IPS DF 19.7 (cell line): ENCODE data around the gene R3HDM4.

ENCODE experiments used
- DNase-seq: peaks from one replicate; pipeline ENCODE4 v3.0.0-alpha.2; 2013; ENCODE audit warnings: low read depth, low spot score

Gene R3HDM4

DNA sequence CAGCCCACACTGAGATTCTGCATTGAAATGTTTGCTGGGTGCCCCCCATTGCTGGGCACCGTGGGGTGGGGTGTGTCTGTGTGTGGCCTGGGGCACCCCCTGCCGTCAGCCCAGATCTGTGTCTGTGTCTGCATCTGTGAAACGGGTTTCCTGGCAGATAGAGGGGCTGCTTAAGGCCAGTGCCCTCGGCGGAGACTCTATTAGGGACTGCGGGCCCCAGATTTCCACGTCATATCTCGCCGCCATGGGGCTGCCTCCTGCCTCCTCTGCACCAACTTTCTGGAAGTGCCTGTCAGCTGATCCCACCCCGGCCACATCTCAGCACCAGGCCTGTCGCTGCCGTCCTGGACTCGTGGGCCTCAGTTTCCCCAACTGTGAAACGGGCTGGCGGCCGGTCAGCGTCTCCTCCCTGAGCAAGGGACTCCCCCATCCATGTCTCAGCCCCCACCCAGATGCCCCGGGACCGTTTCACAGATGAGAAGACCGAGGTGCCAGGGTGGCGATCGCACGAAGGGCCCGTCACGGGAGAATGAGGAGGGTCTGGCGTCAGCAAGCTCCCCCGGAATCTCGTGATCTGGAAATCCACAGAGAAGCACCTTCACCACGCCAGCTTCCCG, 34.2 kb upstream of the R3HDM4 start:
- DNase-seq: no peak

DNA sequence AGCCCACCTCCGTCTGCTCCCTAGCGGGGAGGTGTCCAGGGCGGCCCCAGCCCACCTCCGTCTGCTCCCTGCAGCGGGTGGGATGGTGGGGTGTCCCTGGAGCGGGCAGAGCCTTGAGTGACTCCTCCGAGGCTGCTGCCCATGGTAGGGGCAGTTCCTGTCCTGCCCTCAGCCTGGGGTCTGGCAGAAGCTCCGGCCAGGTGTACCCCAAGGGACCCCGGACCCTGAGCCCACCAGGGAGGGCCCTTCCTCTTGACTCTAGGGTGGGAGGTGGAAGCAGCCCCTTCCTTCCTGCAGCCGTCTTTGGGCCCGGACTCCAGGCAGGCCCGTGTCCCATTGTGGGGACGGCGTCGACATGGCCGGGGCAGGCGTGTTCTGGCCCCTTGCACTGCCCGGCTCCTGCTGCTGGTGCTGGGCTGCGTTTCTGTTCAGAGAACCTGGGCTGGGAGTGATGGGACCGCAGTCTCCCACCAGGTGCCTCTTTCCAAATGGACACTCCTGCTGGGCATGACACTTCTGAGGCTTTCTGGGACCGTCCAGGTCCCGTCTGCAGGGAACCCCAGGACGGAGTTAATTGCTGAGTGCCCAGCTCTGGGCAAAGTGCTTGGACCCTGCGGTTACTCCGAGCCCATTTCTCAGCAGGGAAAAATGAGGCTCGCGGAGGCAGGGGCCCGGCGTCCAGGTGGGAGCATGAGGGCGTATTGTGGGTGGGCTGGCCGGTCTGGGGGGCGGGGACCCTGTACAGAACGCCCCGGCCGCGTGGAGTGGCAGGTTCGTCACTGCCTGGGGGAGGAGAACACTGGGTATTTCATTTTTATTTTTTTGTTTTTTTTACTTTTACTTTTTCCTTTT, 32.6 kb upstream of the R3HDM4 start:
- no peak for DNase-seq

DNA sequence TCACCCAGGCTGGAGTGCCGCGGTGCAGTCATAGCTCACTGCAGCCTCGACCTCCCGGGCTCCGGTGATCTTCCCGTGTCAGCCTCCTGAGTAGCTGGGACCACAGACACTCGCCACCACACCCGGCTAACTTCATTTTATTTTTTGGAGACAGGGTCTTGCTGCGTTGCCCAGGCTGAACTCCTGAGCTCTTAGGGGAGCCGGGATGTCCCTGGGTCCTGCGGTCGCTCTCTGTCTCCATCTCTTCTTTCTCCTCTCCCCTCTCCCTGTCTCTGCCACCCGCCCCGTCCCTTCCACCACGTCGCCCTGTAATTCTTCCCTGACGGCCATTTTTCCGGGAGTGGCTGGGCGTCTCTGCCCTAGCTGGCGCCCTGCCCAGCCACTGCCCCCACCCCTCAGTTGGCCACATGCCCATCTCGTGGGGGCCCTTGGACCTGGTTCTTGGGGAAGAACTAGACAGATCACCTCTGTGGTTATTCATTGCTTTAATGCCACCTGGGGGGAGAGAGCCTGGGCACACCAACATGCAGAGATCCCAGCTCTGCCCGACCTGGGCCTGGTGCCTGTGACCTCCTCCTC, 31.7 kb upstream of the R3HDM4 start:
- DNase-seq: no peak

DNA sequence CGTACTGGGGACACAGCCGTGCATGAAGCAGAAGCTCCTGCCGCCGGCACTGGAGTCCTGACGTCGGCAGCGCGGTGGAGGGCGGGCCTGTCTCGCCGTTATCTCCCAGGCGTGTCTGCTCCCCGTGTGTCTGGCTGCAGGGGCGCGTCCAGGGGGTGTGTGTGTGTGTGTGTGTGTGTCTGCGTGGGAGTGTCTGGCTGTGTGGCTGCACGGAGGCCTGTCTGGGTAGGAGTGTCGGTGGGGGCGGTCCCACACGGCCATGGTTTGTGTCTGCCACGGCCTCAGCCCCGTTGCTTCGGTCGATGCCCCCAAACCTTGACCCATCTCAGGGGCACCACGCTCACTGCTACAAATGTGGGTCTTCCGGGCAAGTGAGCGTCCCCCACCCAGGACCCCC, 31.1 kb upstream of the R3HDM4 start:
- DNase-seq: no peak

DNA sequence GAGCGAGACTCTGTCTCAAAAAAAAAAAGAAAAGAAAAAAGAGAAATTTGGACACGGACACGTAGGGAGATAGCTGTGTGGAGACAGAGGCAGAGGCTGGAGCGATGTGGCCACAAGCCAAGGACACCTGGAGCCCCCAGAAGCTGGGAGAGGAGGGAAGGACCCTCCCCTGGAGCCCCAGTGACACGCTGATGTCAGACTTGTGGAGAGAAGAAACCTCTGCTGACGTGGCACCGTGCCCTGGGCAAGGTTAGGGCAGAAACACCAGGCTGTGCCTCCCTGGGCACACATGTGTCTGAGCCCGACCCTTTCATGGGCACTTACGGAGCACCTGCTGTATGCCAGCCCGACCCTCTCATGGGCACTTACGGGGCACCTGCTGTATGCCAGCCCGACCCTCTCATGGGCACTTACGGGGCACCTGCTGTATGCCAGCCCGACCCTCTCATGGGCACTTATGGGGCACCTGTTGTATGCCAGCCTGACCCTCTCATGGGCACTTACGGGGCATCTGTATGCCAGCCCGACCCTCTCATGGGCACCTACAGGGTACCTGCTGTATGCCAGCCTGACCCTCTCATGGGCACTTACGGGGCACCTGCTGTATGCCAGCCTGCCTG, 30.6 kb upstream of the R3HDM4 start:
- no peak for DNase-seq

DNA sequence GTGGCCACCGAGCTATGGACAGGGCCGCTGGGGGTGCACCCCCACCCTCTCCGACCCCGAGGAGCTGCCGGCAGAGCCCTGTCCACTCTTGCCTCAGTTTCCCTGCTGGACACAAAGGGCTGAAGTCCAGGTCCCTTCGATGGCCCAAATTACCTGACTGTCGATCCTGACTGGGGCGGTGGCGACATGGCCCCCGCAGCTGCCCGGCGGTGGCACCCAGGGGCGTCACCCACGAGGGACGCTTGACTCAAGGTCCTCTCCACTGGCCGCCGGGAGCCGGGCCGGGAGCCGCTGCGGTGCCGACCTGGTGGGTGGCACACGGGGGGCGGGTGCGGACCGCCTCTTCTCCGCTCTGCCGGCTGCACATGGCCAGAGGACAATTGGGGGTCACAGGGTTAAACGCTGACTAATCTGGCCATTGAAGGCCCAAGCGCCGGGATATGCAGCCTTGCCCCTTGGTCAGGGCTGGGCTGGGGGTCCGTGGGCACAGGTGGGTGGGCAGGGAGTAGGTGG, 29.2 kb upstream of the R3HDM4 start:
- no peak for DNase-seq

DNA sequence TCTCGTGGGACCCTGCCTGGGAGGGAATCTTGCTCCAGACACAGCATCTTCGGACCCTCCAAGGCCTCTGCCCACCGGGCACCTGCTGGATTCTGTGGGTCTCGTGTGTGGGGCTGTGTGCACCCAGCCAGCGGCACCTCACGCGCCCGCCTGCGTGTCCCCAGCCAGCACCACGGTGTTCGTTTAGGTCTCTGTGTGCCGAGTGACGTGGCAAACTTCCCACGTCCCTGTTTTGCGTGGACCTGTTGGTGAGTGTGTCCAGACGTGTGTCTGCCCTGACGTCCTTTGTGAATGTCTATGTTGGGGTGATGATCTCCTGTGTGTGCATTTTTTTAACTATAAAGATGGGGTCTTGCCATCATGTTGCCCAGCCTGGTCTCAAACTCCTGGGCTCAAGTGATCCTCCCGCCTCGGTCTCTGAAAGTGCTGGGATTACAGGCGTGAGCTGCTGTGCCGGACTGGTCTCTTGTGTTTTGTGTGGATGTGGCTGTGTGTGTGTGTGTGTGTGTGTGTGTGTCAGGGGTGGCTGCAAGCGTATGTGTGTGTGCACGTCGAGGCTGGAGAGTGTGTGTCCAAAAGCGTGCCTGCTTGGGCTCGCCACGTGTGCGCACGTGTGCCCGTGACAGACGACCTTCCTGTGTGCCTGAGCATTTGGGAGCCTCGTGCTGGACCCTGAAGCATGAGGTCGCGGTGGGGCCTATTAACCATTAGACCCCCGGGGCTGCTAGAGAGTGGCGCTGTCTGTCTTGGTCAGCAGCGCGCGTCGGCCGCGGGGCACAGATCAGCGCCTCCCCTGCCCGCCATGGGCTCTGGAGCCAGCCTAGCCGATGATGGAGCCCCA, 28.5 kb upstream of the R3HDM4 start:
- no peak for DNase-seq

DNA sequence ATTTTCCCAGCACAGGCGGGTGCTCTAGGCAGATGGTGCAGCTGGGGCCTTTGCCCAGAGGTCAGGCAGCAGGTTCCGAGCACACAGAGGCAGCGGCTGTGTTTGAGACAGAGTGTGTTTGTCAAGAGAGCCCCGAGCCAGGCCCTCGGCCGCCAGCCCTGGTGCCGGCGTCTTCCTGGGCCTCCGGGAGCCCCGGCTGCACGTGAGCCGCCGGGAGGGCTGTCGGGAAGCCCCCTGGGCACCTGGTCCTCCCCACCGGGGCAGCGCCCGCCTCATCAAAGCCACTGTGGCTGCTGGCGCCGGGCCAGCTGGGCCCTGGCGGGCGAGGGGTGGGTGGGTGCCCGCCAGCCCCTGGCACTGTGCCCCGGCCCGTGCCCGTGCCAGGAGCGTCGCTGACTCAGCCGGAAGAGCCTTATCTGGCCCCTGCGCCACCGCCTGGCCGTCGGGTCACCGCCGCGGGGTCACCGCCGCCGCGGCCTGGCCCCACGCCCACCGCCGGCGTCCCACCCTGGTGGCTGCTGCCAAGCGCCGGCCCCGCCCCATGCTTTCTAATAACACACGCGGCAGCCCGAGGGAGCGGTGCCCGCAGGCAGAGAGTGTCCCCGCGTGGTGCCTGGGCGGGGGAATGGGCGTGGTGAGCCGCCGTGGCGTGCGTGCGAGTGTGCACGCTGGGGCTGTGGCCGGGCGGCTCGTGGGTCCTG, 27.7 kb upstream of the R3HDM4 start:
- DNase-seq: no peak

DNA sequence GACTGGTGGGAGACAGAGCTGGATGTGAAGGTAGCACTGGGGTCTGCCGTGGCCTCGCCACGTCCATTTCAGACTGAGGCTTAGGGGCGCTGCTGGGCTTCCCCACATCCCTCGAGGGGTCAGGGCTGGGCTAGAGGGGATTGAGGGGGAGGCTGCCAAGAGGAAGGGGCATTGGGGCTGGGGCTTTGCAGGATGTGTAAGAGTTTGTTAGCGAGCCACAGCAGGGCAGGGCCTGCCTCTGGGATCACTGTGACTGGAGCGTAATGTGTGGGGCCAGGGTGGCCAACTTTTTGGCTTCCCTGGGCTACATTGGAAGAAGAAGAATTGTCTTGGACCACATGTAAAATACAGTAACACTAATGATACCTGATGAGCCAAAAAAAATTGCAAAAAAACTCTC, 26.9 kb upstream of the R3HDM4 start:
- DNase-seq: no peak

DNA sequence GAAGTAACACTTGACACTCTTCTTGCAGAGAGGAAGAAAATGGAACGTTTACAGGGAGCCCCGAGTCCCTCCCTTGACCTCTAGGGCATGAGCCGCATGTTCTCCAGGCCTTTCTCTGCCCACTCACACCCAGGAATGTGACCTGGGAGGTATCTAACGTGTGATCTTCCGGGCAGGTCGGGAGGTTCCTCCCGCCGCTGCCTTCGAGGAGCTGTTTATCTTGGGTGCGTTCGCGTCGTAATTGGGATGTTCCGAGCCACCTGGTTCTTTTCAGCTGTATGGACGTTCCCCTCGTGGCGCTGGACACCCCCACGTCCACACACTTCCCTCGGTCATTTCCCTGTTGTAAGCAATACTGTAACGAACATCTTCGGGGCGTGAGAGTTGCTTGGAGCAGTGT, 26.4 kb upstream of the R3HDM4 start:
- no peak for DNase-seq

DNA sequence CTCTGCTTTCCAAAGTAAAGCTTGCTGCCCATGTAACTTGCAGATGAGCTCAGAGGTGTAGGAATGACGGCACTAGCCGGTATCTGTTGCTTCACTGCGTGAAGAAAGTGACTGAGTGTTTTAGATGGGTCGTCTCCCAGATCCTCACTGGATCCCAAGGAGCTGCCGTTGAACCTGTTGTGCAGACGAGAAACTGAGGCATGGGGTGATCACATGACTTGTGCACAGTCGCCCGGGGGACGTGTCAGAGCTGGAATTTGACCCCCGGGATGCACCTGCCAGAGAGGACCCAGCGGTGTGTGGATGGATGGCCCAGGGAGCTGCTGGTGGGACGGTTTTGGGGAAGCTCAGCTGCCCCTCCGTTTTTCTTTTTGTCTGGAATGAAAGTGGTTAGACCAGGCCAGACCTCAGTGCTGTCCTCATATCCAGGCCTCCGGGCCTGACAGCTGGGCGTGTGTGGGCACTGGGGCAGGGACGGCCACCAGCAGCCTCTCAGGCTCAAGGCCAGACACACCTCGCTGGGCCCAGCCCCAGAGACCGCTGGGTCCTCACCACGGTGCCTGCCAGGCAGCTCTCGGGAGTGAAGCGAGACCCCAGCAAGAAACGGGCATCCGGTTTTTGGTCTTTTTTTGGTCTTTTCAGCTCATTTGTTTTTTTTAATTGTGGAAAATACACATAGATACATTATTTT, 25.4 kb upstream of the R3HDM4 start:
- no peak for DNase-seq

DNA sequence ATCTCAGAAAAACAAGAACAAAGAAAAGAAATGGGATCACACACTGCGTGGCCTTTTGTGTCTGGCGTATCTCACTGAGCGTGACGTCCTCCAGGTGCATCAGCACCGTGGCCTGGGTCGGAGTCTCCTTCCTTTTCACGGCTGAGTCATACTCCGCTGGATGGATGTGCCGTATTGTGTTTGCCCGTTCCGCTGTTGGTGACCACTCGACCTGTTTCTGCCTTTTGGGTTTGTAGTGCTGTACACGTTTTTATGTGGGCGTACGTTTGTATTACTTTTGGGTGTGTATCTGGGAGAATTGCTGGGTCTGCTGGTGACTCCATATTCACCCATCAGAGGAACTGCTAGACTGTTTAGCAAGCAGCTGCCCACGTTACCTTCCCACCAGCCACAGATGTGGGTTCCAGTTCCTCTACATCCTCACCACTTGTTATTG, 24.3 kb upstream of the R3HDM4 start:
- DNase-seq: no peak

DNA sequence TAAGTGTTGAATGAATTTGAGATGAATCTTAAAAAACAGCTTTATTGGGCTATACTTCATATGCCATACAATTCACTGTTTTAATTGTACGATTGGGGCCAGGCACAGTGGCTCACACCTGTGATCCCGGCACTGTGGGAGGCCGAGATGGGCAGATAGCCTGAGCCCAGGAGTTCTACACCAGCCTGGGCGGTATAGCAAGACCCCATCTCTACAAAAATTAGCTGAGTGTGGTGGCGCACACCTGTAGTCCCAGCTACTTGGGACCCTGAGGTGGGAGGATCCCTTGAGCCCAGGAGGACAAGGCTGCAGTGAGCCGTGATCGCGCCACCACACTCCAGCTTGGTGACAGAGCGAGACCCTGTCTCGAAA, 23.1 kb upstream of the R3HDM4 start:
- DNase-seq: no peak

DNA sequence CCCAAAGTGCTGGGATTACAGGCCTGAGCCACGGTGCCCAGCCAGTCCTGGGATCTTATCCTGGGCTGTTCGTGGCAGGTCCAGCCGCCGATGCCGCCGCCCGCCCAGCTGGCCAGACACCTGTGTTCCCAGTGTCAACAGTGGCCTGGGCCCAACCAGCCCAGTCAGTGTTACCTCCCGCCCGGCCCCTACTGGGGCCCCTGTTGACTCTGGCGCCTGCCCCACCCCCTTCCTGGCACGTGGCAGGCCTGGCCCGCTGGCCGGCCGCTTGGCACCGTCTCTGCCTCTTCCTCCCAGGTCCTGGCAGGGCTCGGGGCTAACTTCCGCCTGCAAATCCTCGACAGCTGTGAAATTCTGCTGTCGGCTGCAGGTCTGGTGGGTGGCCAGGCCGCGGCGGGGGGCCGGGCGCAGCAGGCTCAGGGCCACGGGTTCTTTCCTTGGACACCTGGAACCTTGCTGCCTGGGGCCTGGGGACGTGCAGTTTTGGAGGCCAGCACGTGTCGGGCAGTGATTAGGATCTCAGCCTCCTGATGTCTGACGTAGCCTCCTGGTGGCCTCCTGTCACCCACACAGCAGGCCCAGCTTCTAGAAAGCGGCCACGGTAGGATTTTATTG, 22.0 kb upstream of the R3HDM4 start:
- no peak for DNase-seq

DNA sequence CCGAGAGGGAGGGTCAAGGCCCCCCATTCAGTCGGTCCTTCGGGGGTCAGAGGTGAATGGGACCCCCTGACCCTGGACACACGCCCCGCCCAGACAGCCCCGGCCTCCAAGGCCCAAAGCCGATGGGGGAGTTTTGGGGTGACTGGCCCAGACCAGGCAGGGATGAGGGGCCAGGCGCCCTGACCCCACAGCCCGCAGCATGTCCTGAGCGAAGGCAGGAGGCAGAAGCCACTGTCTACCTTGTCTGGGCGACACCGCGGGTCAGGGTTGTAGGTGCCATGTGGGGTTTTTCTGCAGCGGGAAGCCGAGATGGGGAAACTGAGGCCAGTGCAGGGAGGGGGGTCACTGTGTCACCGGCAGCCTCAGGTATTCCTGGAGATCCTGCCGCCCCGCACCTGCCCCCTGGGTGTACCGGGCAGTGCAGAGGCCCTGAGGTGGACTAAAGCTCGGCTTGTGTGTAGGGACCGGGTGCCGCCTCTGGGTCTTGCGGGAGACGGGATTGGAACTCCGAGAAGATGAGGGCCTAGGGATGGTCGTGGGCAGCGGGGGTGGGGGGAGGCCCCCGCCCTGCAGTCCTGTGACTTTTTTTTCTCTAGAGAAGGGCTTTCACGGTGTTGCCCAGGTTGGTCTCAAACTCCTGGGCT, 21.3 kb upstream of the R3HDM4 start:
- DNase-seq: no peak

DNA sequence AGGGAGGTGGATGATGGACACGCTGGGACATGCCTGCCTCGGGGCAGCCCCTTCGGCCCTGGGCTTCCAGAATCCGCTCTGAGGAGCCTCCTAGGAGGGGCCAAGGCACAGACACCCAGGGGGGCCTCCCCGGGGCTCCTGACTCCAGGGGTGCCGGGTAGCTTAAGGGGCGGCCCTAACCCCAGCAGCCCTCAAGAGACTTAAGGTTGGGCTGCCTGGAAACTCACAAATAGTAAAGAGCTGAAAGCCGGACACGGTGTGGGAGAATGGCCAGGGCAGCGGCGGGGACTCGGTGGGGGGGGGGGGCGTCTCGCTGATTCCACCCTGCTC, 20.5 kb upstream of the R3HDM4 start:
- no peak for DNase-seq

DNA sequence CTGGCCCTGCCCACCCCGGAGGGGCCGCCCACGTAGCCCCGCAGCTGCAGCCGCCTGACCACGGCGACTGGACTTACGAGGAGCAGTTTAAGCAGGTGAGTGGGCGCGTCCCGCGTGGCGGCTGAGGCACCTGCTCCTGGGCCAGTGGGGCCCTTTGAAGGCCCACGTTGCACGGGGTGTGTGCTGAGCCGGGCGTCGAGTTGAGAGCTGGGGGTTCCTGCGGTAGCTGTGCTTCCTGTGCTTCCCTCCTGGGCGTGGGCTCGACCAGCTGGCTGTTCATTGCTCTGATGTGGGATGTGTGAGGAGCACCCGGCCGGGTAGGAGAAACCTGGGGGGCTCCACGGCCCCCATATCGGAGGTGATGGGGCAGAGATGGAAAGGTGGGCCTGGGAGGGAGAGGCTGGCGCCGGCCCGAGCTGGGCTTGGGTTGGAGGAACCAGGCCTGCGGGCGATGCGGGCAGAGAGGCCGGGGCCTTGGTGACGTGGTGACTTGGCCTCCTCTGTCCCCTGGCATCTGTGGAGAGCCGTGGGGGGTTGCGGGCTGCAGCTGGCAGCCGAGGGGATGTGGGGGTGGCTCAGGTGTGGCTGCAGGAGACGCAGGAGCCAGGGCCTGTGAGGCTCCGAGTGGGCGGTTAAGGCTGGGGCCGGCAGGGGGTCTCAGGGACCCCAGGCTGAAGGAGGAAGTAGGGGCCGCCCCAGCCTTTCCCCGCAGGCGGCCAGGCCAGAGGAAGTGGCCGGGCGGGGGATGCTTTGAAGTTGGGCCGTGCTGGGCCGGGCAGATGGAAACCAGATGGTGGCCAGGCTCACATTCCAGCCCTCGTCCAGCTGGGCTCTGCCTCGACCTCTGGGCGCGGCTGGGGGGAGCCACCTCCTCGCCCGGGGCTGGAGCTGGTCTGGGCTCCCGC, 19.9 kb upstream of the R3HDM4 start:
- DNase-seq: no peak

DNA sequence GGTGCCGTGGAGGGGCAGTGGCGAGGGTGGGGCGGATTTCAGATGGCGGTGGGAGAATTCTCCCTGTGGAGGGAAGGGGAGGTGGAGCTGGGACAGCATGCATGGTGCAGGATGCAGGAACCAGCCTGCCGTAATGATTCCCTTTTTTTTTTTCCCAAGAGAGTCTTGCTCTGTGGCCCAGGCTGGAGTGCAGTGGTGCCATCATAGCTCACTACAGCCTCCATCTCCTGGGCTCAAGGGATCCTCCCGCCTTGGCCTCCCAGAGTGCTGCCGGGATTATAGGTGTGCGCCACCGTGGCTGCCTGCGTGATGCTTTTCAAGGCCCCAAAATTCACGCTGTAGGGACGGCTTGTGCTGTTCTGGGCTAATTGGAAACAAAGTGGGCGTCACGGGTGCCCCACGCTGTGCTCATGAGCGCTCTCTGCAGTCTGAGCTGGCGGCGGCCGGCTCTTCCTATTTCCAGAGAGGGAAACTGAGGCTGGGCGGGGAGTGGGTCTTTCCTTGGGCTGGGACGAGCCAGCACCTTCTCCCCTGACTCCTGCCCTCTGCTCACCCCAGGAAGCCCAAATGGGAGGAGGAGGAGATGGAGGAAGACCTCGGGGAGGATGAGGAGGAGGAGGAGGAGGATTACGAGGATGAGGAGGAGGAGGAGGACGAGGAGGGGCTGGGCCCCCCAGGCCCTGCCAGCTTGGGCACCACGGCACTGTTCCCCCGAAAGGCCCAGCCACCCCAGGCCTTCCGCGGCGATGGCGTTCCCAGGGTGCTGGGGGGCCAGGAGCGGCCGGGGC, 19.0 kb upstream of the R3HDM4 start:
- DNase-seq: no peak
